Measurements from ENCODE around the gene TTYH1. TPM values are rescaled to one million over a fixed set of nuclear protein-coding genes. Genes with fewer than 3 reads are reported as not detected.

Gene TTYH1
- polyA plus RNA-seq, 6 donors from 2014 or later = 0.06 to 0.09 (median 0.08) TPM; not detected in 3

DNA sequence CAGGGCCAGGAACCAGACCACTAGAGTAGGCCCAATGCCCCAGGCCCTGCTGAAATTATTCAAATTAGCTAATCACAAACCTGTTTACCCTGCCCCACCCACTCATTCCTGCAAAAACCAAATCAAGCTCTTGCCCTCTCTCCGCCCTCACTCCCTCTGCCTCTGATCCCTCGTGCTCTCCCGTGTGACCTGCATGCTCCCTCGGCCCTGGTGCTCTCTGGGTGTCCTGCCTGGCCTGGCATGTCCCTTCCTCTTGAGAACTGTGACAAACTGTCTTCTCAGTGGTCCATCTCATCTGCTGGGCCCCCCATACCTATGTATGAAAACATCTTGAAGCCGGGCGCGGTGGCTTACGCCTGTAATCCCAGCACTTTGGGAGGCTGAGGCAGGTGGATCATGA lies 12.2 kb upstream of the TTYH1 start:
- peaks cover 4 to 35% (median 34%) of the 10 kb centered on the region in 3 donors for H3K27me3 Mint-ChIP-seq
- no peaks in the 10 kb centered on the region for H3K36me3 Mint-ChIP-seq
- ATAC-seq (ENCODE audit: low read depth in 2 of 2) (no peak), DNase-seq (no peak)
- peaks cover 0 to 6% (median 0%) of the 10 kb centered on the region in 7 donors for H3K9me3 Mint-ChIP-seq
- H3K4me3 Mint-ChIP-seq = no peak overlapping the region
- peaks cover 0 to 2% (median under 1%) of the 10 kb centered on the region in 3 donors for H3K4me1 Mint-ChIP-seq
- H3K27ac Mint-ChIP-seq = peak overlapping the region in 1 of 6 donors; percentile 49

GRCh38 chr19:54405628-54406027 lies 9.6 kb upstream of the TTYH1 start:
- H3K27ac Mint-ChIP-seq = no peak overlapping the region
- ATAC-seq (ENCODE audit: low read depth in 2 of 2) (no peak), DNase-seq (no peak)
- no peaks in the 10 kb centered on the region for H3K36me3 Mint-ChIP-seq
- H3K9me3 Mint-ChIP-seq = peaks cover 0 to 8% (median 2%) of the 10 kb centered on the region in 7 donors
- H3K4me3 Mint-ChIP-seq = no peak overlapping the region
- H3K4me1 Mint-ChIP-seq = peaks cover 0 to 4% (median 4%) of the 10 kb centered on the region in 3 donors
- peaks cover 6 to 30% (median 29%) of the 10 kb centered on the region in 3 donors for H3K27me3 Mint-ChIP-seq

DNA sequence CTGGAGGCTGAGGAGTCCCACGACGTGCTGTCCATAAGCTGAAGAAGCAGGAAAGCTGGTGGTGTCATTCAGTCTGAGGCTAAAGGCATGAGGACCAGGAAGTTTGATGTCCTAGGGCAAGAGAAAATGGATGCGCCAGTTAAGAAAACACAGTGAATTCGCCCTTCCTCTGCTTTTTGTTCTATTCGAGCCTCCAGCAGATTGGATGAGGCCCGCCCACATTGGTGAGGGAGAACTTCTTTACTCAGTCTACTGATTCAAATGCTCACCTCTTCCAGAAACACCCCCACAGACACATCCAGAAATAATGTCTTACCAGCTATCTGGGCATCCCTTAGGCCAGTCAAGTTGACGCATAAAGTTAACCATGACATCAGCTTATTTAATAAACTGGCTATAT lies 7.5 kb upstream of the TTYH1 start:
- H3K27me3 Mint-ChIP-seq = peaks cover 17 to 39% (median 36%) of the 10 kb centered on the region in 3 donors
- peak overlapping the region in 2 of 8 donors; percentile 22 to 75 for H3K4me3 Mint-ChIP-seq
- peaks cover 0 to 8% (median 4%) of the 10 kb centered on the region in 3 donors for H3K4me1 Mint-ChIP-seq
- DNase-seq (no peak), ATAC-seq (ENCODE audit: low read depth in 2 of 2) (no peak)
- peak overlapping the region in 5 of 6 donors; percentile 56 to 97 (median 76) for H3K27ac Mint-ChIP-seq
- no peaks in the 10 kb centered on the region for H3K36me3 Mint-ChIP-seq
- H3K9me3 Mint-ChIP-seq = peaks cover 0 to 8% (median 2%) of the 10 kb centered on the region in 7 donors

- ATAC-seq (ENCODE audit: low read depth in 2 of 2) (no peak), DNase-seq (no peak)
- Mint-ChIP-seq H3K27me3 (peaks cover 21 to 39% (median 33%) of the 10 kb centered on the region in 3 donors), H3K27ac (peak overlapping the region in 2 of 6 donors; percentile 97 to 99), H3K4me1 (peaks cover 0 to 12% (median 4%) of the 10 kb centered on the region in 3 donors), H3K36me3 (peaks cover 0 to 6% of the 10 kb centered on the region in 2 donors), H3K4me3 (no peak overlapping the region), H3K9me3 (peaks cover 0 to 10% (median 4%) of the 10 kb centered on the region in 7 donors)
Observed at GRCh38 chr19:54408456-54409026, 6.7 kb upstream of the TTYH1 start.

DNA sequence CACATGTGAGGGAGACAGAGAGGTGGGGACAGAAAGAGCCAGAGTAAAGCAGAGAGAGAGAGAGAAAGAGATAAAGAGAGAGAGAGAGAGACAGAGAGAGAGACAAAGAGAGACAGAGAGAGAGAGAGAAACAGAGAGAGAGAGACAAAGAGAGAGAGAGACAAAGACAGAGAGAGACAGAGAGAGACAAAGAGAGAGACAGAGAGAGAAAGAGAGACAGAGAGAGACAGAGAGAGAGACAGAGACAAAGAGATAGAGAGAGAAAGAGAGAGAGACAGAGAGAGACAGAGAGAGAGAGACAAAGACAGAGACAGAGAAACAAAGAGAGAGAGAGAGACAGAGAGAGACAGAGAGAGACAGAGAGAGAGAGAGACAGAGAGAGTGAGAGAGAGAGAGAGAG lies 4.2 kb upstream of the TTYH1 start:
- no peak for ATAC-seq (ENCODE audit: low read depth in 2 of 2)
- Mint-ChIP-seq H3K36me3 (peaks cover 0 to 16% of the 10 kb centered on the region in 2 donors), H3K9me3 (peaks cover 0 to 17% (median 8%) of the 10 kb centered on the region in 7 donors), H3K27ac (peak overlapping the region in 2 of 6 donors; percentile 7 to 28), H3K27me3 (peaks cover 35 to 38% (median 36%) of the 10 kb centered on the region in 3 donors), H3K4me3 (peak overlapping the region in 1 of 8 donors; percentile 52), H3K4me1 (peaks cover 4 to 17% (median 6%) of the 10 kb centered on the region in 3 donors)
- no peak for DNase-seq

DNA sequence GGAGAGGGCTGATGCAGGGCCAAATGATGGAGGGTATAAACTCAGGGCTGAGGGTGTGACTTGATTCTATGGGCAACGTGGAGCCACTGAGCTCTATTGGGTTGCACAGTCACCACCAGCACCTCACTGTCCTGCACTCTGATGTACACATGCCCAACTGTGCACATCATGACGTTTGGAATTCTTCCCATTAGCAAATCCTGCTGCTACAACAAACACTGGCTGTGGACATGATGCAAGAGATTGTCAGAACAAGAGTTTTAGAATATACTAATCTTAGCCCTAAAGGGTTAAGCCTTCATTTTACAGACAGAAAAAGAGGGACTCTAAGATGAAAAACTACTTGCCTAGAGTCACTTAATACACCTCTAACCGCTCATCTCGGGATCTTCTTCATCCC lies 2.4 kb upstream of the TTYH1 start:
- Mint-ChIP-seq H3K9me3 (peaks cover 0 to 17% (median 8%) of the 10 kb centered on the region in 7 donors), H3K4me3 (no peak overlapping the region), H3K4me1 (peaks cover 14 to 26% (median 15%) of the 10 kb centered on the region in 3 donors), H3K27ac (no peak overlapping the region), H3K36me3 (peaks cover 0 to 25% of the 10 kb centered on the region in 2 donors), H3K27me3 (peaks cover 46 to 52% (median 49%) of the 10 kb centered on the region in 3 donors)
- DNase-seq (no peak), ATAC-seq (ENCODE audit: low read depth in 2 of 2) (no peak)

- Mint-ChIP-seq H3K27ac (peak overlapping the region in 2 of 6 donors; percentile 81 to 94), H3K9me3 (peaks cover 0 to 12% (median 4%) of the 10 kb centered on the region in 7 donors), H3K4me1 (peaks cover 18 to 26% (median 21%) of the 10 kb centered on the region in 3 donors), H3K27me3 (peaks cover 51 to 60% (median 56%) of the 10 kb centered on the region in 3 donors), H3K36me3 (peaks cover 0 to 25% of the 10 kb centered on the region in 2 donors), H3K4me3 (no peak overlapping the region)
- DNase-seq (no peak), ATAC-seq (ENCODE audit: low read depth in 2 of 2) (no peak)
Observed at GRCh38 chr19:54414156-54414555, 1.1 kb upstream of the TTYH1 start.

GRCh38 chr19:54415901-54416673 lies 823 bp downstream of the TTYH1 start:
- H3K4me1 Mint-ChIP-seq = peaks cover 18 to 24% (median 21%) of the 10 kb centered on the region in 3 donors
- peaks cover 0 to 25% of the 10 kb centered on the region in 2 donors for H3K36me3 Mint-ChIP-seq
- H3K4me3 Mint-ChIP-seq = no peak overlapping the region
- ATAC-seq (ENCODE audit: low read depth in 2 of 2) (no peak), DNase-seq (no peak)
- peaks cover 50 to 66% (median 54%) of the 10 kb centered on the region in 3 donors for H3K27me3 Mint-ChIP-seq
- H3K27ac Mint-ChIP-seq = peak overlapping the region in 1 of 6 donors; percentile 26
- peaks cover 0 to 12% (median 4%) of the 10 kb centered on the region in 7 donors for H3K9me3 Mint-ChIP-seq

GRCh38 chr19:54416695-54417491 lies 1.6 kb downstream of the TTYH1 start:
- Mint-ChIP-seq H3K27ac (peak overlapping the region in 2 of 6 donors; percentile 8 to 17), H3K9me3 (peaks cover 0 to 12% (median 4%) of the 10 kb centered on the region in 7 donors), H3K4me3 (peak overlapping the region in 2 of 8 donors; percentile 0 to 64)

GRCh38 chr19:54418030-54418929 lies 3.0 kb downstream of the TTYH1 start:
- Mint-ChIP-seq H3K4me3 (peak overlapping the region in 5 of 8 donors; percentile 17 to 80 (median 58)), H3K4me1 (peaks cover 18 to 25% (median 21%) of the 10 kb centered on the region in 3 donors), H3K27ac (peak overlapping the region in 1 of 6 donors; percentile 1), H3K36me3 (peaks cover 0 to 22% of the 10 kb centered on the region in 2 donors), H3K9me3 (peaks cover 0 to 10% (median 4%) of the 10 kb centered on the region in 7 donors), H3K27me3 (peaks cover 39 to 66% (median 51%) of the 10 kb centered on the region in 3 donors)
- ATAC-seq (ENCODE audit: low read depth in 2 of 2) (peak; percentile 24 to 33), DNase-seq (no peak)

More at GRCh38 chr19:54416695-54417491, 1.6 kb downstream of the TTYH1 start:
- H3K4me1 Mint-ChIP-seq = peaks cover 18 to 23% (median 21%) of the 10 kb centered on the region in 3 donors
- peaks cover 44 to 62% (median 48%) of the 10 kb centered on the region in 3 donors for H3K27me3 Mint-ChIP-seq
- peaks cover 0 to 25% of the 10 kb centered on the region in 2 donors for H3K36me3 Mint-ChIP-seq
- ATAC-seq (ENCODE audit: low read depth in 2 of 2) (no peak), DNase-seq (no peak)

DNA sequence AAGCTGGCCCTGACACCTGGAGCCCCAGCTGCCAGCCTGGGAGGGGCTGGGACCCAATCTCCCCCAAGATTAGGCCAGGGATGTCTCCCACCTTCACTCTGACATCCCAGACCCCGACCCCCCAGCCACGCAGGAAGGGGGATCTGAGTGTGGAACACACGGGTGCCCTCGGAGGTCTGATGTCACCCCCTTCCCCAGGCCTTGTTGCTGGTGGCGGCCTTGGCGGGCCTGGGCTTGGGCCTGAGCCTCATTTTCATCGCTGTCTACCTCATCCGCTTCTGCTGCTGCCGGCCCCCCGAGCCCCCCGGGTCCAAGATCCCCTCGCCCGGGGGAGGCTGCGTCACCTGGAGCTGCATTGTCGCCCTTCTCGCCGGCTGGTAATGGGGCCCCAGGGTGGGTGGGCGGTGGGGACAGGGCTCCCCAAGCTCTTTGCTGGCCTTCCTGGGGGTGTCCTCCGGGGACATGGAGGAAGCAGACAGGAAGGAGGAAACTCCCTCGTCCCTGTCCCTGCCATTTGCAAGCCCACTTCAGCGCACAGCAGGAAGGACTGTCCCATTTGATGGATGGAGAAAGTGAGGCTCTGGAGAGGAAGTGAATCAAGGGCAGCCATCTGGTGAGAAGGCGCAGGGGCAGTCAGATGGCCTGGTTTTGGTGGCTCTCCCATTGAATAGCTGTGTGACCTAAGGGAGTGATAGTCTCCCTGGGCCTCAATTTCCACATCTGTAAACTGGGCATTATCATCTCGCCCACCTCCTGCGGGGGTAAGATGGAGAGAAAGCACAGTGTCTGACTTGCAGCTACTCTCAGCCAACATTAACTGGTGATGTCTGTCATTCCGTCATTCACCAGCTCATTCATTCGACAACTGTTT lies 3.9 kb downstream of the TTYH1 start:
- Mint-ChIP-seq H3K36me3 (peaks cover 0 to 13% of the 10 kb centered on the region in 2 donors), H3K4me3 (no peak overlapping the region), H3K27ac (no peak overlapping the region), H3K4me1 (peaks cover 18 to 21% (median 19%) of the 10 kb centered on the region in 3 donors), H3K9me3 (peaks cover 0 to 3% (median 2%) of the 10 kb centered on the region in 7 donors), H3K27me3 (peaks cover 37 to 66% (median 49%) of the 10 kb centered on the region in 3 donors)
- ATAC-seq (ENCODE audit: low read depth in 2 of 2) (no peak), DNase-seq (no peak)
